ENCODE measurements around the gene NPIPB6.
"Not testable (repeated sequence)": the region's sequence is repeated elsewhere in the genome, so short reads cannot be mapped to it uniquely, and the experiment has no call there.

NPIPB6 gene

DNA sequence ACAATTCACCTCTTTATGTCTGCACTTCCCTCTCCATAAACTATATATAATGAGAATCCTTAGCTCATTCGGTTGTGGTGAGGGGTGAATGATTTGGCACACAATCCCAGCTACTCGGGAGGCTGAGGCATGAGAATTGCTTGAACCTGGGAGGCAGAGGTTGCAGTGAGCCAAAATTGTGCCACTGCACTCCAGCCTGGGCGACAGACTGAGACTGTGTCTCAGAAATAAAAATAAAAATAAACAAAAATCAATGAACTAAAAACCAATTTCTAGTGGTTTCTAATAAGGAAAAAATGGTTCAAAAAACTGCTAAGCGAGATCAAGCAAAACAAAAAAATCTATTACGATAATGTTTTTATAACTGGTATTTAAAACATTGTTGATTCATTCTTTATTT lies at the start of gene NPIPB6:
Gene NPIPB6, minus strand, starts transcription at position 101 of the 400 bp plus-strand sequence. CDS start 686 bp downstream, outside the sequence.
- not testable (repeated sequence) for DNase-seq (ENCODE audit: low spot score)

GRCh38 chr16:28403220-28404072 lies 40.1 kb upstream of the NPIPB6 start, which contains the start of gene EIF3CL:
TSS of gene EIF3CL (minus strand) at chr16:28403841. CDS start at chr16:28403618, 223 bp downstream.
- not testable (repeated sequence) for DNase-seq (ENCODE audit: low spot score)

GRCh38 chr16:28392054-28392453 lies 28.7 kb upstream of the NPIPB6 start:
- not testable (repeated sequence) for DNase-seq (ENCODE audit: low spot score)

- DNase-seq (ENCODE audit: low spot score): not testable (repeated sequence)
Observed at GRCh38 chr16:28382177-28382867, 19.0 kb upstream of the NPIPB6 start.

GRCh38 chr16:28377822-28378221 lies 14.5 kb upstream of the NPIPB6 start:
- not testable (repeated sequence) for DNase-seq (ENCODE audit: low spot score)

GRCh38 chr16:28377108-28377625 lies 13.9 kb upstream of the NPIPB6 start:
- DNase-seq (ENCODE audit: low spot score): not testable (repeated sequence)

DNA sequence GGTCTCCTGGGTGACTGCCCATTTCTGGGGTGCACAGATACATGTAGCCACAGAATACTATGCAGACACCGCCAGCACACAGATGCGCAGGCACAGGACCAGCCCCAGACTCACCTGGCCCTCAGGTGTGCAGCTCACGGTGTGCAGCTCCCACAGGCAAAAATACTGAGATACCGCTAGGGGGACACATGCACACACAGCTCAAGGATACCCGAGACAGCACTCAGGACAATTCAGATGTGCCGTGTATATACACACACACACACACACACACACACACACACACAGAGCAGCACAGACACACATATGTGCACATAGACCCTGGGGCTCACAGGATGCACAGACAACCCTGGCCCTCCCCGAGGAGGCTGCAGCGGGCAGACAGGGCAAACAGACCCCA lies 11.8 kb upstream of the NPIPB6 start:
- DNase-seq (ENCODE audit: low spot score): not testable (repeated sequence)

- not testable (repeated sequence) for DNase-seq (ENCODE audit: low spot score)
Observed at GRCh38 chr16:28374281-28374680, 11.0 kb upstream of the NPIPB6 start.

DNA sequence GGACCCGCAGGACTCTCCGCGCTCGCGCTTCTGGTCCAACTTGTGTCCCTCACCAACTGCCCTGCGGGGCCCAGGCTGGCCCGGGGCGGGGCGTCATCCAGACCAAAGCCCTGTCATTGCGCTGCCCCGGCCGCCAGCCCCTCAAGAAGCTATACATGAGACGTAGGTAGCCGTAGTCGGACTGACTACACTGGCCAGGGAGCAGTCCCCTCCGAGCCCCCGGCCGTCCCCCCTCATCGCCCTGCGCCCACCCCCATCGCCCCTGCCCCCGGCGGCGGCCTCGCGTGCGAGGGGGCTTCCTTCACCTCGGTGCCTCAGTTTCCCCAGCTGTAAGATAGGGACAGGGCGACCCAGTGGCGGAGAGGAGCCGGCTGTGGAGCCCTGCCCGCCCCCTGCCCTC lies 4.6 kb upstream of the NPIPB6 start:
- DNase-seq (ENCODE audit: low spot score): not testable (repeated sequence)

GRCh38 chr16:28364268-28365173 lies 1.2 kb upstream of the NPIPB6 start:
- DNase-seq (ENCODE audit: low spot score): not testable (repeated sequence)

DNA sequence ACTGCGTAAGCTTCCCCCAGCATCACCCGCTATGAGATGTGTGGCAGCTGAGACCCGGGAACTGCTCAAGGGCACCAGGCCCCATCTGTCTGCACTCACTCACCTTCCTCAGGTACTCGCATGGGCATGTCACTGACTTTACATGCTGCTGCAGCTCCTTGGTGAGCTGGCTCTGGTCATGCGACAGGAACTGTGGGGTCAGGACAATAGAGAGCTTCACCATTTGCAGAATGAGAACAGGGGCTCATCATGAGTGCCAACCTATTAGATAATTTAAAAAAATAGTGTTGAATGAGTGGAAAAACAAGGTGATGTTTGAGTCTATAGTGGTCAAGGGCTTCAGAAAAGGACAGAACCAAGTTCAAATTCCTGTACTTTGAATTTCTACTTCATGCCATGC lies 708 bp downstream of the NPIPB6 start:
- DNase-seq (ENCODE audit: low spot score): not testable (repeated sequence)

- DNase-seq (ENCODE audit: low spot score): not testable (repeated sequence)
Observed at GRCh38 chr16:28338230-28338629, 25.1 kb downstream of the NPIPB6 start.

GRCh38 chr16:28336940-28337710 lies 26.2 kb downstream of the NPIPB6 start:
- DNase-seq (ENCODE audit: low spot score): not testable (repeated sequence)

GRCh38 chr16:28335678-28336077 lies 27.6 kb downstream of the NPIPB6 start:
- DNase-seq (ENCODE audit: low spot score): not testable (repeated sequence)

DNA sequence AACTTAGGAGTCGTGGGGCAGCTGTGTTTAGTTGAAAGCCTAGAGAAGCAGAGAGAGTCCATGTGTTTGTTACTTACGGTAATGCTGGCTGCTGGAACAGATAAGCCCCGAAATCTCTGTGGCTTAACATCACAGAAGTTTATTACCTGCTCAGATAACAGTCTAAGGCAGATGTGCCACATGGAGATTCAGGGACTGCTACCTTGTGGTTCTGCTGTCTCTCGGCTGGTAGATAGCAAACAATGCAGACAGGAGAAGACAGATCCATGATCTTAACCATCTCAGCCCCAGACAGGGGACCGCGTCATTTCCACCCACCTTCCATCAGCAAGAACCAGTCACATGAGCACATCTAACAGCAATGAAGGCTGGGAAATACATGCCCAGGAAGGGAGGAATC lies 30.7 kb downstream of the NPIPB6 start:
- DNase-seq (ENCODE audit: low spot score): not testable (repeated sequence)

DNA sequence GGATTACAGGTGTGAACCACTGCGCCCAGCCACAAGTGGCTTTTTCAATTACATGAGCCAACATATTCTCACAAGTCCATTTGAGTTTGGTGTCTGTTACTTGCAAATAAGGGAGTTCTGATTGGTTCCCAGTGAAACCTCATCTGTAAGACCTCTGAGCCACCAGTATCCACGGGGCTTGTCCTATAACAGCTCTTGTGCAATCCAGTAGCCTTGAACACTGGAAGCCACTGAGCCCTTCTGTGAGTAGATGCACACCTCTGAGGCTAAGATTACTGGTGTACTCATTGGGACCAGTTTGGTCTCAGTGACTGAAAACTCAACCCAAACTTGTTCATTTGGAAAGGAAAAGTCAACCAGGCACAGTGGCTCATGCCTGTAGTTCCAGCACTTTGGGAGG lies 32.3 kb downstream of the NPIPB6 start:
- not testable (repeated sequence) for DNase-seq (ENCODE audit: low spot score)

- DNase-seq (ENCODE audit: low spot score): not testable (repeated sequence)
Observed at GRCh38 chr16:28330232-28330631, 33.1 kb downstream of the NPIPB6 start.

DNA sequence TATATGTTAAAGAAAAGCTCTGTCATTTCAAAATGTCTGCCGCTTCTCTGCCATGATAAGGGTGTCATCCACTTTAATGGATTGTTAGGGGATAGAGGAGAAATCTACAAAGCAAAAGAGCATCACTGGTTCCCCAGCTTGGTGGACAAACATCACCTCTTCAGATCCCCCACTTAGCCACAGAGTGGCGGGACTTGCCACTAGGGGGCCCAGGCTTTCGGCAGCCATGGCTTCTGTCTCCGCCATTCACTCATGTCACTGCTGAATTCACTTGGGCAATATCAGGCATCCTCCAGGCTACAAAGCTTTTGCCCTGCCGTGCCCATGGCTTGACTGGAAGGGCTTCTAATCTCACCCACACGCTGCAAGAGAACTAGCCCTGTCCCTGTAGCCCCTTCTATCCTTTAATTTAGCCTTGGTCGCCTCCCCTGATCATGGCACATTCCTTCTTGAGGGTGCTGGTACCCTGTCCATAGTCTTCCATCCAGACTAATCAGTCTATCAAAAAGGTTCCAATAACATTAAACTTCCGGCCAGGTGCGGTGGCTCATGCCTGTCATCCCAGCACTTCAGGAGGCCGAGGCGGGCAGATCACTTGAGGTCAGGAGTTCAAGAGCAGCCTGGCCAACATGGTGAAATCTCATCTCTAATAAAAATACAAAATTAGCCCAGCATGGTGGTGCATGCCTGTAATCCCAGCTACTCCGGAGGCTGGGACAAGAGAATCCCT lies 36.3 kb downstream of the NPIPB6 start:
- DNase-seq (ENCODE audit: low spot score): peak; percentile 90

DNA sequence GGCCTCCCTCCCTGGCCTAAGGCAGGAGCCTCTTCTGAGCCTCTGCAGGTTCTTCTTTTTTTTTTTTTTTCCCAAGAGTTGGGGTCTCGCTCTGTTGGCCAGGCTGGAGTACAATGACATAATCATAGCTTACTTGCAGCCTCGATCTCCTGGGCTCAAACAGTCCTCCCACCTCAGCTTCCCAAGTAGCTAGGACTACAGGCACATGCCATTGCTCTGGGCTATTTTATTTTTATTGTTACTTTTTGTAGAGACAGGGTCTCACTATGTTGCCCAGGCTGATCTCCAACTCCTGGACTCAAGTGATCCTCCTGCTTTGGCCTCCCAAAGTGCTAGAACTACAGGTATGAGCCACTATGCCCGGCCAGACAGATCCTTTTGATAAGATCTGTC lies 38.4 kb downstream of the NPIPB6 start:
- no peak for DNase-seq (ENCODE audit: low spot score)

DNA sequence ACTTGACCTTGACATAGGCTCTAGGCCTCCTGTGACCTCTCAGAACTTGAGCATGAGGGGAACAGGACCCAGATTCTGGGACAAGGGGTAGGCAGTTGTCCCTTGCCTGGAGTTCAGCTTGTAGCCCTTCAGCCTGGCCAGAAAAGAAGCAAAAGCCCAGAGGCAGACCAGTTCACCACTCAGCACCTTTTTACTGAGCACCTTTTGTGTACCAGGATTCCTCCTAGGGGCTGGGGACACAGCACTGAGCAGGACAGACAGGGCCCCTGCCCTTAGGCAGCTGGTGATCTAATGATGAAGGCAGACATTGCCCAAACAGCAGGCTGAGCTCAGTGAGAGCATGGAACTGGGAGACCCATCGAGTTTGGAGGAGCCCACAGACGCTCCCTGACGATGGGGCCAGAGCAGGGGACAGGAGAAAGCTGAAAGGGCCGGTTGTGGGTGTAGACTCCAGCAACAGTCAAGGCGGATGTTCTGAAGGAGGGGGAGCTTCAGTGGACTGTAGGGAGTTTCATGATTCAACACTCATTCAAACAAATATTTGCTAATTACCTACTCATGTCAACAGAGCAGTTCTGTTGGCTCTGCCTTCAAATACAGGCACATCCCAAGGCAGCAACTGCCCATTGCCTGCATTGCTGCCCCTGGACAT lies 38.9 kb downstream of the NPIPB6 start:
- DNase-seq (ENCODE audit: low spot score): no peak
